Measurements from ENCODE around the gene NEK2.
"Not testable (repeated sequence)": the region's sequence is repeated elsewhere in the genome, so short reads cannot be mapped to it uniquely, and the experiment has no call there.

NEK2 gene

DNA sequence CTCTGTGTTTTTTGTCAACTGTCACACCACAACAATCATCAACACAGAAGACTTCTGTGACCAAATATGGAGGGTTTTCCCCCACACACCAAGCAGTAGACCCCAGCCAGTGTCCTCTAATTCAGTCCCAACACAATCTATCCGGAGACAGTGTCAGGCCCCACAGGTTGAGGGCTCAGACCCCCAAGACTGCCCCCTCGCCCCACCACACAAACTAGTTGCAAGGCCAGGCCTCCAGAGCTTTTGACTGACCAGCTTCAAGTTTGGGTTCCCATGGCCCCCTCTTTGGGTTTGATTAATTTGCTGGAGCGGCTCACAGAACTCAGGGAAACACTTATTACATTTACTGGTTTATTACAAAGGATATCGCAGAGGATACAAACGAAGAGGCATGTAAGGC lies 37.2 kb downstream of the NEK2 start:
- no peak for DNase-seq (ENCODE audit: low read depth)
- no peak overlapping the region for H3K4me3 ChIP-seq (ENCODE audit: low read depth, low read length)

DNA sequence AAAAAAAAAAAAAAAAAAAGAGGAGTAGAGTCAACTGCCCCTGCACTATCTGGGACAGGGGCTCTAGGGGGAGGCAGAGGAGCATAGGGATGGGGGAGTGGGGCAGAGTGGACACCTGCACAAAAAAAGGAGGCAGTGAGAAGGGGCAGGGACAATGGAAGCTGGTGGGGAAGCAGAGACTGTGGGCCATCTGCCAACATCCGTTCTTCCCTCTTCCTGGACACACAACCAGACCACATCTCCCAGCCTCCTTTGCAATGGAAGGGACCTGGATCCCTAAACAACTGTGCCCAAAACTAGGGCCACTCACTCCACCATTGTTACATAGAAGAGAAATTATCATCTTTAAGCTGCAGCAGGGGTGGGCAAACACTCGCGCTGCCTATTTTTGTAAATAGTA lies 38.4 kb downstream of the NEK2 start:
- no peak overlapping the region for H3K4me3 ChIP-seq (ENCODE audit: low read depth, low read length)
- no peak for DNase-seq (ENCODE audit: low read depth)

DNA sequence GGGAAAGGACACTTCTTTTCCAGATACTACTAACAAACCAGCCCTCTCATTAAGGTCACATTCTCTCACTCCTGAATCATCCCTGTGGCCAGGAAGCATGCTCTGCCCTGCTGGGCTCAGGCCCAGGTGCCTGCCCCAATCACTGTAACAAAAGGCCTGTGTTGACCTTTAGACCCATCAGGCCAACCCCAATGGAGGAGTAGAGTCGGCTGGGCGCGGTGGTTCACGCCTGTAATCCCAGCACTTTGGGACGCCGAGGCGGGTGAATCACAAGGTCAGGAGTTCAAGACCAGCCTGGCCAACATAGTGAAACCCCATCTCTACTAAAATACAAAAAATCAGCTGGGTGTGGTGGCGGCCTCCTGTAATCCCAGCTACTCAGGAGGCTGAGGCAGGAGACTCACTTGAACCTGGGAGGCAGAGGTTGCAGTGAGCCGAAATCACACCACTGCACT lies 38.8 kb downstream of the NEK2 start:
- not testable (repeated sequence) for DNase-seq (ENCODE audit: low read depth); H3K4me3 ChIP-seq (ENCODE audit: low read depth, low read length)

DNA sequence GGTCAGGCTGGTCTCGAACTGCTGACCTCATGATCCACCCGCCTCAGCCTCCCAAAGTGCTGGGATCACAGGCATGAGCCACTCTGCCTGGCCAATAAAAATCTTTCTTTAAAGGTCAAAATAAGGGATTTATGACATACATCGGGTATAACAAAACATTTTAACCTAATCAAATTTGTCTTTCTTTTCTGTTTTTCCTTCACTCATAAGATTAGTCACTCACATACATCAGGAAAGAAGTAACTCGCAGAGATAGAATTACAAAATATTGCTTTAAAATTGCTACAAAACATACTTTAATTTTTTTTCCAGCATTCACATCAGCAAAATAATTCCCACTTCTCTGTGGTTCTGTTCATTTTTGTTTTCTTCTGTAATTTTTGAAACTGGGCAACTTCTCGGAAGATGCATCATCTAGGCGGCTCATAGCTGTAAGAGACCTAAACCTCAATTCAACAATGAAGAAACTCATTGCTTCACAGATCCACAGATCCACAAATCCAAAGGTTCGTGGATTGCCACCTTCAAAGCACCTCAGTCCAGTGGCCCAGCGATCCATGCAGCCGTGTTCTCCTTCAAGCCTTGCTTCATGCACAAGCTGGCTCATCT lies 39.7 kb downstream of the NEK2 start:
- no peak overlapping the region for H3K4me3 ChIP-seq (ENCODE audit: low read depth, low read length)
- DNase-seq (ENCODE audit: low read depth), result no peak

DNA sequence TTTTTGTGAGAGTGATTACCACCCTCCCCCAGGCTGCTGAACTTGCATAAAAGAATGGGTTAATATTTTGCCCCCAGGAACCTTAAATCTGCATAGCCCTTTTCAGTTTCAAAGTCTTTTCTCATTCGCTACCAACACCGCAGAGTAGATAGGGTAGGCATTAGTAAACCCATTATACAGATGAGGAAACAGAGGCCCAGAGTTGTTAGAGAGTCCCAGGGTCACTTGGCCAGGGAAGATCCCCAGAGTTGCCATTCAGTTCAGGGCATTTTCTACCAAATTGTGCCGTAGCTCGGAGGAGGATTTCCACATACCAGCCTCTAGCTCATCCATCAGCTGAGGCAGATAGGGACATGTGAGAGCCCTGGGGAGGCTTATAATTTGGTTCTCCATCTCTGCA lies 40.5 kb downstream of the NEK2 start:
- DNase-seq (ENCODE audit: low read depth), result no peak
- no peak overlapping the region for H3K4me3 ChIP-seq (ENCODE audit: low read depth, low read length)

DNA sequence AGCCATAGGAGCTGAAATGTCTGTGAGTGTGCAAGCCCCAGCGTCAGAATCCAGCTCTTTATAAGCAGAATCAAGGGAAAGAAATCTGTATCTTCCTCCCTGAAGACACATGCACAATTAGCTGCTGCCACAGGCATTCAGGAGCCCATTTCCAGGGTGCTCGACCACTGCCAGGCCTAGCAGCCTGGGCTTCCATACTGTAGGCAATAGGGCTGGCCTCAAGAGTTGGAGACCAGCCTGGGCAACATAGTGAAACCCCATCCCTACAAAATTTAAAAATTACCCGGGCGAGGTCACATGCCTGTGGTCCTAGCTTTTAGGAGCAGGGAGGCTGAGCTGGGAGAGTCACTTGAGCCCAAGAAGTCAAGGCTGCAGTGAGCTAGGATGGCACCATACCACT lies 41.0 kb downstream of the NEK2 start:
- H3K4me3 ChIP-seq (ENCODE audit: low read depth, low read length), result no peak overlapping the region
- DNase-seq (ENCODE audit: low read depth), result no peak

DNA sequence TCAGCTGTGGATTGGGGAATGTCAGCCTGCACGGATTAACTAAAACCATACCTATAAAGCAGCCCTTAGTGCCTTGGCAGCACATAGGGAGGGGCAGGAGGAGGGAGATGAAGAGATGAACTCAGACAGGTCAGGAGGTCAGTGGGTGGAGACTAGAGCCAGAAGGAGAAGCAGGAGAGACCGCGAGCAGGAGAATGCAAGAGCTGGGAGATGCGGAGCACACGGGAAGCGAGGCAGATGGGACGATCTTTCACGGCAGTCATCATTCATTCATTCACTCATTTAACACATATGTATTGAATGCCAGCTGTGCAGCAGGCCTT lies 41.9 kb downstream of the NEK2 start:
- H3K4me3 ChIP-seq (ENCODE audit: low read depth, low read length), result no peak overlapping the region
- DNase-seq (ENCODE audit: low read depth), result no peak

DNA sequence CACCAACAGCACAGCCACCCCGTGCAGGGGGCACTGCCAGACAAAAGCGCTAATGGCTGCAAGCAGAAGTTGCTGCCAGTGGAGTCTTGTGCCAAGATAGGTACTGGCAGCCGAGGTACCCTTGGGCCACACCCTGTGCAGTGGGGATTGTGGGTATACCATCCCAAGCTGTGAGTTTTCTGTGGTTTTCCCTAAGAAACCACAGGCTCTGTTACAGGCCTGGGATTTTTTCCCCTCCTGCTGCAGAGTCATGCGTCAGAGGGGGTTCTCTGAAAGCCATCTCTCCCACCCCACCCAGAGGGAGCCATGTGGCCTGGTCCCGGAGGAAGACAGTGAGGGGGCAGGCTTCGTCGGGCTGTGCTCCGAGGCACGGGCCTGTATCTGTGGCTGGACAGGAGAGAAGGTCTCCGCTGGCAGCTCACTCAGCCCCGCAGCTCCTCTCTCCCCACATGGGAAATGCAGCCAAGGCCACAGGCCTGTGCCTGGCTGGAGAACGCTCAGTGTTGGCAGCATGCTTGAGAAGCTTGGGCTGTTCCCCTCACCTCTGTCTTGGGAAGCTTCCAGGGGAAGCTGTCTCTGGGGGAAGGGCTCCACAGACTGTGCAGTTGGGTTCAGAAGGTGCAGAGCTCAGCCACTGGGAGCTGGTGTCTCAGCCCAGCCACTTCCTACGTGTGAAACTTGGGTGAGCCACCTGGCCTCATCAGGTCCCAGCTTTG lies 42.5 kb downstream of the NEK2 start:
- peak; percentile 64 for DNase-seq (ENCODE audit: low read depth)
- H3K4me3 ChIP-seq (ENCODE audit: low read depth, low read length), result no peak overlapping the region

DNA sequence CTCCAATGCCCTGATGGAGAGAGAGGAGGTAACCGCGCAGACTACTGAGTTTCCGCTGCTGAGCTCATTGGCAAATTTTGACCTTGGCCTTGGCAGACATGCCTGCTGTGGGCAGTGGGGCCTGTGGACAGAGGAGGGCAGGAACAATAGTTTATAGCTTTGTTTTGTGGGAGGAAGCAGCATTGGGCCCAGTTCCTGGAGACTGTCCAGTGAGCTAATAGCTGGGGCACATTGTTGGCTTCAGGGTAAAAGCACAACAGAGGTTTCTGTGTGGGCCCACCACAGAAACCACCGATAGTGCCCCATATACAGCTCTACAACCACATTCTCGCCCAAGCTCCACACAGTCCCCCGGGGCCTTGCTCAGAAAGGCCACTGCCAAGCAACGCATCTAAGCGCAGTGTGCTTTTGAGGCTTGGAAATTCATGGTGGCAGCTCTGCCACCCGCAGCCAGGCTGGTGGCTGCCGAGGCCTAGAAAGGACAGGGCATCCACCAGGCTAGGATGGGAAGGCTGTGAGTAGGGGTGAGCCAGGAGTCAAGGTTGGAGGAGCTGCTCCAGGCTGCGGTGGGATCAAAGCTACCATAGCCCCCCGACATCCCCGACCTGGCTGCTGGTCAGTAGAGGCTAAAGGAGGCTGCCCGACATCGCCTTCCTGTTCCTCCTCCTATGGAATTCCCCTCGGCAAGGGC lies 43.2 kb downstream of the NEK2 start:
- no peak for DNase-seq (ENCODE audit: low read depth)
- no peak overlapping the region for H3K4me3 ChIP-seq (ENCODE audit: low read depth, low read length)

DNA sequence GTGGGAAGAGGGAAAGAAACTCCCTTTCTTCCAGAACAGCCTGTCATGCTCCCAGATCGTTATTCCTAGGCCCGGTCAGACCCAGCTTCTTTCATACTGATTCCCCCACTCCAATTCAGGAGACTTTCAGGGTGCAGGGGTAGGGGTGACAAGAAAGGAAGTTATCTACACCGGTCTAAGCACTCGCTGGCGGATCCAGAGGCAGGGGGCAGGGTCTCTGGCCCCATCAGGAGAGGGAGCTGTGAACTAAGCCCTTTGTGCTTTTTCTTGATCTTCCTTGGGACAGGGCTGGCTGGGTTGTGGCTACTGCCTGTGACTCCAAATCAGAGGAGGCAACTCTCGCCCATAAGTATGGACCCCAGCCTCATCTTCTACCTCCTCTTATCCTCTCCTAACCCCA lies 44.3 kb downstream of the NEK2 start:
- H3K4me3 ChIP-seq (ENCODE audit: low read depth, low read length), result no peak overlapping the region
- no peak for DNase-seq (ENCODE audit: low read depth)

DNA sequence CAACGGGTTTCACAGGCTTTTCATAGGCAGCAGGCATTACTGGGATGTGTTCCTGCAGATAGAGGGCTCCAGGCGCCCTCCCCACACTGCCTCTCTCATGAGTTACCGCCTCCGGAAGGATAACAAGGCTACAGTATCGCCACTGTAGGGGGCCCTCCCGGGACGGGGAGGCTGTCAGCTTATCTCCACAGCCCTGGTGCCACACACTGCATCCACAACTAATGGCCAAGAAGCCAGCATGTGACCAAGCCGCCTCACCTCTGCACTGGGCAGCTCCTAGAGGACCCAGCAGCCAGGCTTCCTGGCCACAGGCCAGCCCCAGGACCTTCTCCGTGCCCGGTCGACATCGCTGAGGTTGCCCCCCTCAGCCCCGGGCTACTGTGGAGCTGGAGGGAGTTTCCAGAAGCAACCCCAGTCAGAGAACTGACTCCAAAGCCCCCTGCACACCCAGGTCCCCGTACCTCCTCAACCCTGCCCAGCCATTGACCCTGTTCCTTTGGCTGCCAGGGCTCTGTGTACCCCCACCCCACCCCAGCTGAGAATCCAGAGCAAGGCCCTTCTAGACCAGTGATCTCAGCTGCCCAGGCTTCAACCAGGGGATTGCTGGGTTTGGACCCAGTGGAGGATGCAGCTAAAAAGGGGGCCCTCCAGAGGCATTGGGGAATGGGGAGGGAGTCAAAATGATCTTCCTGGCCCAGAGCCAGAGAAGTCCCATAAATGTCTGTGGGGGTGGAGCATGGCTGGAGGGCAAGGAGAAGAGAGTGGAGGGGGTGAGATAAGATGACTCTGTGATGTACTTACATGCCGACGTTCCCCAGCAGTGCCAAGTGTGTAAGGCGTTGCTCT lies 45.0 kb downstream of the NEK2 start:
- DNase-seq (ENCODE audit: low read depth), result no peak
- H3K4me3 ChIP-seq (ENCODE audit: low read depth, low read length), result no peak overlapping the region

DNA sequence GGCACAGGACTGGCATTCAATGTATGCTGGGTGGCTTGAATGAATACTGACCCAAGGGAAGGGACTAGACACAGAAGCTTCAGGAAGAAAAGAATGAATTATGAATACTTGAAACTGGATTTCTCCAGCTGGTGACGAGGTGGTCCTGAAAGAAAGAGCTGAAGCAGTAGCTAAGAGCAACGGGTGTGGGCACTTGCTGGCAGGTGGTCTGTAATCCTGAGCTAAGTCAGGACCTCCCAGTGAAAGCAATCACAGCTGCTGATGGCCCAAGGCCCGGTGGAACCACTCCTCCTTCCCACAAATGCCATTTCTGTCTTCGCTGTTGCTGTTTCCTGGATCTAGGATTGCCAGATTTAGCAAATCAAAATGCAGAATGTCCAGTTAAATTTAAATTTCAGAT lies 47.0 kb downstream of the NEK2 start:
- H3K4me3 ChIP-seq (ENCODE audit: low read depth, low read length), result no peak overlapping the region
- DNase-seq (ENCODE audit: low read depth), result no peak

DNA sequence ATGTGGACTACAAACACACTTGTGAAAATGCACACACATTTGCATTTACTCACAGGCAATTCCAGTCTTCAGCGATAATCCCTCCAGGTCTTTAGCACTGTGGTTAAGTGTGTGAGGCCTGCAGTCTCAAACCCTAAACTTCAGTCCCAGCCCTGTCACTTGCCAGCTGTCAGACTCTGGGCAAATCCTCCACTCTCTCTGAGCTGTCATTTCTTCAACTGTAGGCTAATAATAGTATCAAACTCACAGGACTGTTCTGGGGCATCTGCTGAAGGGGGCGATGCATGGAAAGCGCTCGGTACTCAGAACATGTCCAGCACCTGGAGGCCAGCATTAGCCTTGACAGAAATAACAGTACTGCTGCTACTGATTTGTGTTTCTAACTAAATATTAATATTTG lies 48.2 kb downstream of the NEK2 start:
- DNase-seq (ENCODE audit: low read depth), result no peak

DNA sequence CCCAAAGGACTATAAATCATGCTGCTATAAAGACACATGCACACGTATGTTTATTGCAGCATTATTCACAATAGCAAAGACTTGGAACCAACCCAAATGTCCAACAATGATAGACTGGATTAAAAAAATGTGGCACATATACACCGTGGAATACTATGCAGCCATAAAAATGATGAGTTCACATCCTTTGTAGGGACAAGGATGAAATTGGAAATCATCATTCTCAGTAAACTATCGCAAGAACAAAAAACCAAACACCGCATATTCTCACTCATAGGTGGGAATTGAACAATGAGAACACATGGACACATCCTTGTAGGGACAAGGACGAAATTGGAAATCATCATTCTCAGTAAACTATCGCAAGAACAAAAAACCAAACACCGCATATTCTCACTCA lies 49.6 kb downstream of the NEK2 start:
- not testable (repeated sequence) for H3K4me3 ChIP-seq (ENCODE audit: low read depth, low read length); DNase-seq (ENCODE audit: low read depth)

More for the DNA sequence above, 48.2 kb downstream of the NEK2 start:
- no peak overlapping the region for H3K4me3 ChIP-seq (ENCODE audit: low read depth, low read length)

DNA sequence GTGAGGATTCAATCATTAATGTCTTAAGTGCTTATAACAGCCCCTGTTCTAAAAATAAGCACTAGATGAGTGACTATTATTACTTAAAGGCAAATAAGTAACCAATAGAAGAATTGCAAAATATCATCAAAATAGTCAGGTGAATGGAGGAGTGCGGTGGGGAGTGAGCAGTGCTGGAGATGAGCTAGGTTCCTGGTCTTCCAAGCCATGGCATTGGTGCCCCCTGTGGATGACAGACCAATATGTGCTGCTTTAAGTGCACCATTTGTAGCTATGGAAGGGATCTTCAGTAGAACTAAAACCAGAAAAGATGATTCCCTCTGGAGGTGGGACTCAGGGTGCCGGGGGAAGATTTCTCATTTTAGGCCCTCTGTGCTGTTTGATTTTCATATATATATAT lies 50.4 kb downstream of the NEK2 start:
- DNase-seq (ENCODE audit: low read depth), result no peak

DNA sequence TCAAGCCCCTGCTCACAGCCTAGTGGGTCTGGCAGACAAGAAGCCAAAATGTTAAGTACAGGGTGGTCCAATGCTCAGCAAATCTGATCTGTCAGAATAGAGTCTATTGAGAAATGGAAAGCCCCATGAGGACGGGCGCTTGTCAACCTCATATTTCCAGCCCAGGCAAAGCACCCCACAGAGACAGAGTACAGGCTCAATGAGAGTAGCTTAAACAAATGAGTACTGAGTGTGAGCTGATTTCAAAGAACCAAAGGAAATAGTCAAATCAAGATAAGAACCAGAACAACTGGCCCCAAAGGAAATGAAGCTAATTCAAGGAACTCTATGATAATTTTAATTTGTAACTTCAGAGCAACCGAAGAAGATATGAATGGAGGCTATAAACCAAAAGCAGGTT lies 51.9 kb downstream of the NEK2 start:
- DNase-seq (ENCODE audit: low read depth), result no peak
- no peak overlapping the region for H3K4me3 ChIP-seq (ENCODE audit: low read depth, low read length)

More for the DNA sequence above, 50.4 kb downstream of the NEK2 start:
- no peak overlapping the region for H3K4me3 ChIP-seq (ENCODE audit: low read depth, low read length)

DNA sequence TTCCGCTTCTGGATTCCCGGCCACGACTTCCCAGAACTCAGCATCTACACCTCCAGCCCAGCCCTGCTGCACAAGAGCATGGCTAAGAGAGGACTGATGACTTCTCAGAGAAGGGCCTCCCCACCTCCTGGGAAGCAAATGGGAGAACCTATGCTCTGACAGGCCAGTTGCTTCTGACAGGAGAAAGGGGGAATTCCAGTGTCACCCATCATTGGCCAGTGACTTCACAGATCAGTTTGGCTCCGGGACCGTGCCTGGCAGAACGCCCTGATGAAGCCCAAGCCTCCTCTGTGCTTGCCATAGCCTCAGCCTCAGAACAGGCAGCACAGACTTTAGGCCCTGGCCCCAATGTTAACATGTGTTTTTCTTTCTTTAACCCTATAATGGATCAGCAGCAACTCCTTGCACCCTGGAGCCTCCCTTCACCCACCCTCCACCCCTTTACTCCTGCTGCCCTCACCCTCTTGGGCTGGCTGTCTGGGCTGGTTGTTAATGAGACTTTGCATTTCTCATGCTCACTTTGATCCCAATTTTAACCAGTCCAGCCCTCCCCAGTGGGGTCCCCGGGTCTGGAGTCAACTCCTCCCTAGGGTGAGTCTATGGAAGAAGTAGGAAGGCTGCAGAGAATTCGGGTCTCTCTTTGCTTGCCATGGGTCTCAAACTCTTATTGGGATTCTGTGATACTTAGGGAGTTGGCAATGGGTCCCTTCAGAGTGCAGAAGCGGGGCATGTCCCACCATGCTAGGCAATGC lies 53.8 kb downstream of the NEK2 start:
- H3K4me3 ChIP-seq (ENCODE audit: low read depth, low read length), result no peak overlapping the region
- no peak for DNase-seq (ENCODE audit: low read depth)

DNA sequence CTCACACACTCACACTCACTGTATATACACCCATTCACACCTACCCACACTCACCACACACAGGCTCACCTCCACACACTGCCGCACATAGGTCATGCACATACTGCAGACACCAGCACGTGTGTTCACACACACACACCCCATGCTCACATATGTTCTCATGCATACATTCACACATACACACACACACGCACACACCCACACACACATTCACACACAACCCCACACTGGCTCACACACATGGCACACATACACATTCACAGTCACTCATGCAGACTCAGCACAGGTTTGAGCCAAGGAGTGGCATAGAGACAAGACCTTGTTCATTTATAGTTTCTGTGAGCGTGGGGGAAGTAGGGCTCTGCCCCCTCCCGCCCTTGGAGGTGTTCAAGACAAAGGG lies 55.3 kb downstream of the NEK2 start:
- no peak for DNase-seq (ENCODE audit: low read depth)
- H3K4me3 ChIP-seq (ENCODE audit: low read depth, low read length), result no peak overlapping the region
